HEK293 (cell line): ENCODE results near the gene EMD.

Experiments
- EGR2 ChIP-seq: fragments of 450-650 bp; formaldehyde crosslinking; IDR thresholded peaks from 2 replicates; pipeline ENCODE4 v1.5.1; 2016; ENCODE audit warnings: low read depth, missing biosample characterization, missing genetic modification characterization
- GFI1B ChIP-seq: fragments of 450-650 bp; formaldehyde crosslinking; IDR thresholded peaks from 2 replicates; pipeline ENCODE4 v1.5.1; 2016; ENCODE audit warnings: missing biosample characterization, missing genetic modification characterization
- GLIS2 ChIP-seq: fragments of 450-650 bp; formaldehyde crosslinking; IDR thresholded peaks from 2 replicates; pipeline ENCODE4 v1.5.1; 2016; ENCODE audit warnings: missing biosample characterization, missing genetic modification characterization
- KLF9 ChIP-seq: fragments of 450-650 bp; formaldehyde crosslinking; IDR thresholded peaks from 2 replicates; pipeline ENCODE4 v1.5.1; 2016; ENCODE audit warnings: missing biosample characterization, missing genetic modification characterization, low read depth
- REPIN1 ChIP-seq: fragments of 450-650 bp; formaldehyde crosslinking; IDR thresholded peaks from 2 replicates; pipeline ENCODE4 v1.5.1; 2017; ENCODE audit warnings: missing biosample characterization, missing genetic modification characterization, low read depth
- SCRT2 ChIP-seq: fragments of 450-650 bp; formaldehyde crosslinking; IDR thresholded peaks from 2 replicates; pipeline ENCODE4 v1.5.1; 2016; ENCODE audit warnings: missing biosample characterization, missing genetic modification characterization
- SP2 ChIP-seq: fragments of 450-650 bp; formaldehyde crosslinking; IDR thresholded peaks from 2 replicates; pipeline ENCODE4 v1.5.1; 2016; ENCODE audit warnings: missing biosample characterization, missing genetic modification characterization
- ZBTB17 ChIP-seq: fragments of 450-650 bp; formaldehyde crosslinking; IDR thresholded peaks from 2 replicates; pipeline ENCODE4 v1.5.1; 2016; ENCODE audit warnings: missing biosample characterization, missing genetic modification characterization
- ZBTB7A ChIP-seq: fragments of 450-650 bp; formaldehyde crosslinking; IDR thresholded peaks from 2 replicates; pipeline ENCODE4 v1.5.1; 2016; ENCODE audit warnings: low read depth, missing biosample characterization, missing genetic modification characterization
- ZNF10 ChIP-seq: fragments of 450-650 bp; formaldehyde crosslinking; IDR thresholded peaks from 2 replicates; pipeline ENCODE4 v1.5.1; 2017; ENCODE audit warnings: missing biosample characterization, missing genetic modification characterization
- ZNF239 ChIP-seq: fragments of 450-650 bp; formaldehyde crosslinking; IDR thresholded peaks from 2 replicates; pipeline ENCODE4 v1.5.1; 2016; ENCODE audit warnings: missing biosample characterization, missing genetic modification characterization
- ZNF292 ChIP-seq: fragments of 450-650 bp; formaldehyde crosslinking; IDR thresholded peaks from 2 replicates; pipeline ENCODE4 v1.5.1; 2016; ENCODE audit warnings: low read depth, missing biosample characterization, missing genetic modification characterization, borderline replicate concordance
- ZNF521 ChIP-seq: fragments of 450-650 bp; formaldehyde crosslinking; IDR thresholded peaks from 2 replicates; pipeline ENCODE4 v1.5.1; 2017; ENCODE audit warnings: missing biosample characterization, mild to moderate bottlenecking, missing genetic modification characterization
- ZNF529 ChIP-seq: fragments of 450-650 bp; formaldehyde crosslinking; IDR thresholded peaks from 2 replicates; pipeline ENCODE4 v1.5.1; 2017; ENCODE audit warnings: missing genetic modification characterization, missing biosample characterization; ENCODE audit not compliant: insufficient replicate concordance
- ZNF558 ChIP-seq: fragments of 450-650 bp; formaldehyde crosslinking; IDR thresholded peaks from 2 replicates; pipeline ENCODE4 v1.5.1; 2016; ENCODE audit warnings: missing biosample characterization, missing genetic modification characterization
- ZNF561 ChIP-seq: fragments of 450-650 bp; IDR thresholded peaks from 2 replicates; pipeline ENCODE4 v1.5.1; 2018; ENCODE audit warnings: missing biosample characterization, missing genetic modification characterization, borderline replicate concordance
- TF ChIP-seq, protein P1 (sequence below): fragments of 450-650 bp; formaldehyde crosslinking; IDR thresholded peaks from 2 replicates; pipeline ENCODE4 v1.5.1; 2016; ENCODE audit warnings: missing biosample characterization, missing genetic modification characterization
- TF ChIP-seq, protein P2 (sequence below): fragments of 450-650 bp; formaldehyde crosslinking; IDR thresholded peaks from 2 replicates; pipeline ENCODE4 v1.5.1; 2016; ENCODE audit warnings: missing biosample characterization, missing genetic modification characterization
- TF ChIP-seq, protein P3 (sequence below): fragments of 450-650 bp; IDR thresholded peaks from 2 replicates; pipeline ENCODE4 v1.5.1; 2018; ENCODE audit warnings: missing biosample characterization, missing genetic modification characterization
- TF ChIP-seq, protein P4 (sequence below): fragments of 450-650 bp; formaldehyde crosslinking; IDR thresholded peaks from 2 replicates; pipeline ENCODE4 v1.5.1; 2017; ENCODE audit warnings: missing biosample characterization, missing genetic modification characterization
- TF ChIP-seq, protein P5 (sequence below): fragments of 450-650 bp; formaldehyde crosslinking; IDR thresholded peaks from 2 replicates; pipeline ENCODE4 v1.5.1; 2017; ENCODE audit warnings: missing biosample characterization, mild to moderate bottlenecking, missing genetic modification characterization, moderate library complexity

EMD gene

DNA sequence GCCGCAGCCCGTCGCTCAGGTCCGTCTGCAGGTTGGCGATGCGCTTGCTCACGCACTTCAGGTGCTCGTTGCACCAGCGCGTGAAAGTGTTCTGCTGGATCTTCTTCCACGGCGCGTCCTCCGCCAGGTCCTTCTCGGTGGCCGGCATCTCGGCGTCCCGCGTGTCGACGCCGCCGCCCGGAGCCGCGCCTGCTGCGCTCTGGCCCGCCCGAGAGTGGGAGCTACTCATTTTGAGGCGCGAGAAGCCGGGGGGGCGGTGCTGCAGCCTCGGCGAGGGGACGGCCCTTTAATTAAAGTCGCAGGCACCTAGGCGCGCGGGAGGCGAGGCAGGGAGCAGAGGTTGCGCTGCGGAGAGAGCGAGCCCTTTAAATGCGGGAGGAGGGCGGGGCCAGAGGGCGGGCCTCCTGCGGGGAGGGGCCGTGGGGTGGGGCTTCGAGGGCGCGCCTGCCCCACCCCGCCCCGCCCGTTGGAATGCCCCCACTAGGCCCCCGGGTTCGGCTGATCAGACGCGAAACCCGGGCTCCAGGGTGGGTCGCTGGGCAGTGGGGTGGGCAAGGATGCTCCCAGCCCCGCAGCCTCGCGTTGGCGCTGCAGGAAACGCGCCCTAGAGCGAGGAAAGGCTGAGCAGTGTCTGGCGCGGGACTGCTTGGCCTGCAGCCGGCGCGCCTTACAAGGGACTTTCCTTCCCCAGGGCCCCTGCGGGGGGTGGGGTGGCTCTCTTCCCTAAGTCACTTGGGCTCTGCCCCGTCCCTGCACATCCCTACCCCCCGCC, 7.9 kb upstream of the EMD start (continued):
- TF ChIP-seq, protein P1, sequence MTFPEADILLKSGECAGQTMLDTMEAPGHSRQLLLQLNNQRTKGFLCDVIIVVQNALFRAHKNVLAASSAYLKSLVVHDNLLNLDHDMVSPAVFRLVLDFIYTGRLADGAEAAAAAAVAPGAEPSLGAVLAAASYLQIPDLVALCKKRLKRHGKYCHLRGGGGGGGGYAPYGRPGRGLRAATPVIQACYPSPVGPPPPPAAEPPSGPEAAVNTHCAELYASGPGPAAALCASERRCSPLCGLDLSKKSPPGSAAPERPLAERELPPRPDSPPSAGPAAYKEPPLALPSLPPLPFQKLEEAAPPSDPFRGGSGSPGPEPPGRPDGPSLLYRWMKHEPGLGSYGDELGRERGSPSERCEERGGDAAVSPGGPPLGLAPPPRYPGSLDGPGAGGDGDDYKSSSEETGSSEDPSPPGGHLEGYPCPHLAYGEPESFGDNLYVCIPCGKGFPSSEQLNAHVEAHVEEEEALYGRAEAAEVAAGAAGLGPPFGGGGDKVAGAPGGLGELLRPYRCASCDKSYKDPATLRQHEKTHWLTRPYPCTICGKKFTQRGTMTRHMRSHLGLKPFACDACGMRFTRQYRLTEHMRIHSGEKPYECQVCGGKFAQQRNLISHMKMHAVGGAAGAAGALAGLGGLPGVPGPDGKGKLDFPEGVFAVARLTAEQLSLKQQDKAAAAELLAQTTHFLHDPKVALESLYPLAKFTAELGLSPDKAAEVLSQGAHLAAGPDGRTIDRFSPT (tag by site-specific recombination), result 0 out of 2 replicates have a peak, but pooled peaks have one; percentile 12
- TF ChIP-seq ZBTB7A (tag by site-specific recombination) (no peak), SP2 (tag by site-specific recombination) (peak; percentile 80), REPIN1 (tag by site-specific recombination) (0 out of 2 replicates have a peak, but pooled peaks have one; percentile 50), ZNF561 (tag by site-specific recombination) (0 out of 2 replicates have a peak, but pooled peaks have one; percentile 13), EGR2 (0 out of 2 replicates have a peak, but pooled peaks have one; percentile 15), ZNF10 (tag by site-specific recombination) (peak; percentile 94), ZBTB17 (tag by site-specific recombination) (peak; percentile 74), ZNF558 (tag by site-specific recombination) (no peak), ZNF529 (tag by site-specific recombination) (no peak), SCRT2 (tag by site-specific recombination) (0 out of 2 replicates have a peak, but pooled peaks have one; percentile 17), ZNF292 (tag by site-specific recombination) (no peak), ZNF239 (tag by site-specific recombination) (no peak), GLIS2 (peak; percentile 91), ZNF521 (no peak), KLF9 (peak; percentile 81), GFI1B (no peak)
- TF ChIP-seq, protein P2, sequence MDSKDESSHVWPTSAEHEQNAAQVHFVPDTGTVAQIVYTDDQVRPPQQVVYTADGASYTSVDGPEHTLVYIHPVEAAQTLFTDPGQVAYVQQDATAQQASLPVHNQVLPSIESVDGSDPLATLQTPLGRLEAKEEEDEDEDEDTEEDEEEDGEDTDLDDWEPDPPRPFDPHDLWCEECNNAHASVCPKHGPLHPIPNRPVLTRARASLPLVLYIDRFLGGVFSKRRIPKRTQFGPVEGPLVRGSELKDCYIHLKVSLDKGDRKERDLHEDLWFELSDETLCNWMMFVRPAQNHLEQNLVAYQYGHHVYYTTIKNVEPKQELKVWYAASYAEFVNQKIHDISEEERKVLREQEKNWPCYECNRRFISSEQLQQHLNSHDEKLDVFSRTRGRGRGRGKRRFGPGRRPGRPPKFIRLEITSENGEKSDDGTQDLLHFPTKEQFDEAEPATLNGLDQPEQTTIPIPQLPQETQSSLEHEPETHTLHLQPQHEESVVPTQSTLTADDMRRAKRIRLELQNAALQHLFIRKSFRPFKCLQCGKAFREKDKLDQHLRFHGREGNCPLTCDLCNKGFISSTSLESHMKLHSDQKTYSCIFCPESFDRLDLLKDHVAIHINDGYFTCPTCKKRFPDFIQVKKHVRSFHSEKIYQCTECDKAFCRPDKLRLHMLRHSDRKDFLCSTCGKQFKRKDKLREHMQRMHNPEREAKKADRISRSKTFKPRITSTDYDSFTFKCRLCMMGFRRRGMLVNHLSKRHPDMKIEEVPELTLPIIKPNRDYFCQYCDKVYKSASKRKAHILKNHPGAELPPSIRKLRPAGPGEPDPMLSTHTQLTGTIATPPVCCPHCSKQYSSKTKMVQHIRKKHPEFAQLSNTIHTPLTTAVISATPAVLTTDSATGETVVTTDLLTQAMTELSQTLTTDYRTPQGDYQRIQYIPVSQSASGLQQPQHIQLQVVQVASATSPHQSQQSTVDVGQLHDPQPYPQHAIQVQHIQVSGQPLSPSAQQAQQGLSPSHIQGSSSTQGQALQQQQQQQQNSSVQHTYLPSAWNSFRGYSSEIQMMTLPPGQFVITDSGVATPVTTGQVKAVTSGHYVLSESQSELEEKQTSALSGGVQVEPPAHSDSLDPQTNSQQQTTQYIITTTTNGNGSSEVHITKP (tag by site-specific recombination), result 0 out of 2 replicates have a peak, but pooled peaks have one; percentile 34
- TF ChIP-seq, protein P3, sequence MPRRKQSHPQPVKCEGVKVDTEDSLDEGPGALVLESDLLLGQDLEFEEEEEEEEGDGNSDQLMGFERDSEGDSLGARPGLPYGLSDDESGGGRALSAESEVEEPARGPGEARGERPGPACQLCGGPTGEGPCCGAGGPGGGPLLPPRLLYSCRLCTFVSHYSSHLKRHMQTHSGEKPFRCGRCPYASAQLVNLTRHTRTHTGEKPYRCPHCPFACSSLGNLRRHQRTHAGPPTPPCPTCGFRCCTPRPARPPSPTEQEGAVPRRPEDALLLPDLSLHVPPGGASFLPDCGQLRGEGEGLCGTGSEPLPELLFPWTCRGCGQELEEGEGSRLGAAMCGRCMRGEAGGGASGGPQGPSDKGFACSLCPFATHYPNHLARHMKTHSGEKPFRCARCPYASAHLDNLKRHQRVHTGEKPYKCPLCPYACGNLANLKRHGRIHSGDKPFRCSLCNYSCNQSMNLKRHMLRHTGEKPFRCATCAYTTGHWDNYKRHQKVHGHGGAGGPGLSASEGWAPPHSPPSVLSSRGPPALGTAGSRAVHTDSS, result peak; percentile 28; the same call in 1 of the 2 replicates
- TF ChIP-seq, protein P4, sequence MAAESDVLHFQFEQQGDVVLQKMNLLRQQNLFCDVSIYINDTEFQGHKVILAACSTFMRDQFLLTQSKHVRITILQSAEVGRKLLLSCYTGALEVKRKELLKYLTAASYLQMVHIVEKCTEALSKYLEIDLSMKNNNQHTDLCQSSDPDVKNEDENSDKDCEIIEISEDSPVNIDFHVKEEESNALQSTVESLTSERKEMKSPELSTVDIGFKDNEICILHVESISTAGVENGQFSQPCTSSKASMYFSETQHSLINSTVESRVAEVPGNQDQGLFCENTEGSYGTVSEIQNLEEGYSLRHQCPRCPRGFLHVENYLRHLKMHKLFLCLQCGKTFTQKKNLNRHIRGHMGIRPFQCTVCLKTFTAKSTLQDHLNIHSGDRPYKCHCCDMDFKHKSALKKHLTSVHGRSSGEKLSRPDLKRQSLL (tag by site-specific recombination), result 0 out of 2 replicates have a peak, but pooled peaks have one; percentile 6
- TF ChIP-seq, protein P5, sequence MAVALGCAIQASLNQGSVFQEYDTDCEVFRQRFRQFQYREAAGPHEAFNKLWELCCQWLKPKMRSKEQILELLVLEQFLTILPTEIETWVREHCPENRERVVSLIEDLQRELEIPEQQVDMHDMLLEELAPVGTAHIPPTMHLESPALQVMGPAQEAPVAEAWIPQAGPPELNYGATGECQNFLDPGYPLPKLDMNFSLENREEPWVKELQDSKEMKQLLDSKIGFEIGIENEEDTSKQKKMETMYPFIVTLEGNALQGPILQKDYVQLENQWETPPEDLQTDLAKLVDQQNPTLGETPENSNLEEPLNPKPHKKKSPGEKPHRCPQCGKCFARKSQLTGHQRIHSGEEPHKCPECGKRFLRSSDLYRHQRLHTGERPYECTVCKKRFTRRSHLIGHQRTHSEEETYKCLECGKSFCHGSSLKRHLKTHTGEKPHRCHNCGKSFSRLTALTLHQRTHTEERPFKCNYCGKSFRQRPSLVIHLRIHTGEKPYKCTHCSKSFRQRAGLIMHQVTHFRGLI (tag by site-specific recombination), result 0 out of 2 replicates have a peak, but pooled peaks have one; percentile 16
